ENCODE results near the gene MAP9. TPM values are rescaled to one million over a fixed set of nuclear protein-coding genes. Genes with fewer than 3 reads are reported as not detected.
"Not testable (repeated sequence)": the region's sequence is repeated elsewhere in the genome, so short reads cannot be mapped to it uniquely, and the experiment has no call there.

MAP9 gene
- total RNA-seq, 1 donor from 2014 or later, result 34.2 TPM

DNA sequence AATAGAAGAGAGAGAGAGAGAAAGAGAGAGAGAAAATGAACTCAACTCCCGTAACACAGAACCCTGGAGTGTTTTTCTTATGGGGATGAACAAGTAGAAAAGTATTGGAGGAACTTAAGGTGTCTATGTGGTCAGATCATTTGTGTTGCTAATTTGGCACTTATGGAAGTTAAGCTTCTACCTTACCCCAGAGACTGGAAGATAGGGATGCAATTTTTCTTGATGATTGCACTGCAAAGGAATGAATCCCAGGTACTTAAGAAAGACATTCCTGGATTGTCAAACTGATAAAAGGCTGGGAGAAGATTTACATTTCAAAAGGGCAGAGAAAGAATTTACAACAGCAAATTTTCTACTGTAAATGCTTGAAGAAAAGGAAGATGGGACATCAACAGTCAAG is 57.2 kb downstream of the MAP9 start:
- TF ChIP-seq, protein P1, sequence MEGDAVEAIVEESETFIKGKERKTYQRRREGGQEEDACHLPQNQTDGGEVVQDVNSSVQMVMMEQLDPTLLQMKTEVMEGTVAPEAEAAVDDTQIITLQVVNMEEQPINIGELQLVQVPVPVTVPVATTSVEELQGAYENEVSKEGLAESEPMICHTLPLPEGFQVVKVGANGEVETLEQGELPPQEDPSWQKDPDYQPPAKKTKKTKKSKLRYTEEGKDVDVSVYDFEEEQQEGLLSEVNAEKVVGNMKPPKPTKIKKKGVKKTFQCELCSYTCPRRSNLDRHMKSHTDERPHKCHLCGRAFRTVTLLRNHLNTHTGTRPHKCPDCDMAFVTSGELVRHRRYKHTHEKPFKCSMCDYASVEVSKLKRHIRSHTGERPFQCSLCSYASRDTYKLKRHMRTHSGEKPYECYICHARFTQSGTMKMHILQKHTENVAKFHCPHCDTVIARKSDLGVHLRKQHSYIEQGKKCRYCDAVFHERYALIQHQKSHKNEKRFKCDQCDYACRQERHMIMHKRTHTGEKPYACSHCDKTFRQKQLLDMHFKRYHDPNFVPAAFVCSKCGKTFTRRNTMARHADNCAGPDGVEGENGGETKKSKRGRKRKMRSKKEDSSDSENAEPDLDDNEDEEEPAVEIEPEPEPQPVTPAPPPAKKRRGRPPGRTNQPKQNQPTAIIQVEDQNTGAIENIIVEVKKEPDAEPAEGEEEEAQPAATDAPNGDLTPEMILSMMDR (IDR thresholded peaks at IDR 0.05; ENCODE audit: unreplicated experiment), result no peak
- H3K27me3 Mint-ChIP-seq, result no peaks in the 10 kb centered on the region
- H3K4me1 Mint-ChIP-seq (ENCODE audit: low read depth), result no peaks in the 10 kb centered on the region
- H3K9me3 Mint-ChIP-seq (ENCODE audit: low read depth), result peaks cover 1% of the 10 kb centered on the region
- H3K36me3 Mint-ChIP-seq (ENCODE audit: insufficient read depth), result no peaks in the 10 kb centered on the region
- DNase-seq (ENCODE audit: low spot score, unreplicated experiment), result no peak
- no peak overlapping the region for H3K4me3 Mint-ChIP-seq (ENCODE audit: low read depth)
- no peak overlapping the region for H3K27ac Mint-ChIP-seq

DNA sequence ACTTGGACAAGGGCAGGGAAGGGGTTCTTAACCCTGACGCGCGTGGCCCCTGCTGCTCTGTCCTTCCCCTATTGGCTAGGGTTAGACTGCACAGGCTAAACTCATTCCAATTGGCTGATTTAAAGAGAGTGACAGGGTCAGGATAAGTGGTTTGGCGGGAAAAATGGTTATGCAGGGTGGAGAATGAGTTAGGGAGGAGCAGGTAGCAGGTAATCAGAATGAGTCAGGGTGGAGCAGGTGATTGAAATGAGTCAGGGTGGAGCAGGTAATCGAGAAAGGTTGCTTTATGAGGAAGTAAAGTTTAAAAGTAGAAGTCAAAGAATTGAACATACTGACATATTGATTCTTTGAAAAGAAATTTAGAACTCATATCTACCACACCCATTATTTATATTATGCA is 64.7 kb downstream of the MAP9 start:
- H3K36me3 Mint-ChIP-seq (ENCODE audit: insufficient read depth); H3K27me3 Mint-ChIP-seq; H3K4me3 Mint-ChIP-seq (ENCODE audit: low read depth); DNase-seq (ENCODE audit: low spot score, unreplicated experiment); H3K27ac Mint-ChIP-seq; H3K4me1 Mint-ChIP-seq (ENCODE audit: low read depth); H3K9me3 Mint-ChIP-seq (ENCODE audit: low read depth): not testable (repeated sequence)

DNA sequence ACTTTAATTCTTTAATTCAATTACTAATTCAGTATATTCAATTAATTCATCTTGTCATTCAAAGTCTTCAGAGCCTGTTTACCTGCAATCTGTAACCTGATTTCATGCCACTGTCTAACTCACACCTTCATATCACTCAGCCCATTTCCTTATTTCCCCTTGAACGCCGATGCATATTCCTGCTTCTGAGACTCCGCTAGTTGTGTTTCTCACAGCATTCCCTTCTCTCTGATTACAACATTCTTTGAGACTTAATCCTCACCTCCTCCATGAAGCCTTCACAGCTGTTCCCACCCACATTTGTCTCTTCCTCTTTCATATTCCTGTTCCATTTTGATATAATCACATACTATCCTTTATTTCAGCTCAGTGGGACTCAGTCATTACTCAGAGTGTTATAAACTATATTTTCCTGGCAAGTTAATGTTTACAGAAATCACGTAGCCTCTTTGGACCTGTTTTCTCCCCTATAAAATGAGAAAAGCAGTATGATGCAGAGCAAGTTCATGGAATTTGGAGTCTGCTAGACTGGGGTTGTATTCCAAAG is 69.0 kb downstream of the MAP9 start:
- TF ChIP-seq, protein P1 (IDR thresholded peaks at IDR 0.05; ENCODE audit: unreplicated experiment), result no peak
- no peak overlapping the region for H3K4me3 Mint-ChIP-seq (ENCODE audit: low read depth)
- no peaks in the 10 kb centered on the region for H3K36me3 Mint-ChIP-seq (ENCODE audit: insufficient read depth)
- no peaks in the 10 kb centered on the region for H3K9me3 Mint-ChIP-seq (ENCODE audit: low read depth)
- DNase-seq (ENCODE audit: low spot score, unreplicated experiment), result no peak
- H3K4me1 Mint-ChIP-seq (ENCODE audit: low read depth), result no peaks in the 10 kb centered on the region
- no peaks in the 10 kb centered on the region for H3K27me3 Mint-ChIP-seq
- H3K27ac Mint-ChIP-seq, result no peak overlapping the region

- Mint-ChIP-seq H3K27me3 (no peaks in the 10 kb centered on the region), H3K36me3 (ENCODE audit: insufficient read depth) (no peaks in the 10 kb centered on the region), H3K9me3 (ENCODE audit: low read depth) (no peaks in the 10 kb centered on the region), H3K4me1 (ENCODE audit: low read depth) (no peaks in the 10 kb centered on the region), H3K4me3 (ENCODE audit: low read depth) (no peak overlapping the region), H3K27ac (no peak overlapping the region)
- TF ChIP-seq, protein P1 (IDR thresholded peaks at IDR 0.05; ENCODE audit: unreplicated experiment), result no peak
- no peak for DNase-seq (ENCODE audit: low spot score, unreplicated experiment)
Measured at GRCh38 chr4:155305619-155306018, 71.1 kb downstream of the MAP9 start.

- Mint-ChIP-seq H3K27me3 (no peaks in the 10 kb centered on the region), H3K4me1 (ENCODE audit: low read depth) (no peaks in the 10 kb centered on the region), H3K4me3 (ENCODE audit: low read depth) (no peak overlapping the region), H3K27ac (no peak overlapping the region), H3K9me3 (ENCODE audit: low read depth) (peaks cover 3% of the 10 kb centered on the region), H3K36me3 (ENCODE audit: insufficient read depth) (no peaks in the 10 kb centered on the region)
- TF ChIP-seq, protein P1 (IDR thresholded peaks at IDR 0.05; ENCODE audit: unreplicated experiment), result no peak
- DNase-seq (ENCODE audit: low spot score, unreplicated experiment), result no peak
Measured at GRCh38 chr4:155304375-155304774, 72.4 kb downstream of the MAP9 start.

GRCh38 chr4:155299103-155299502 is 77.7 kb downstream of the MAP9 start:
- Mint-ChIP-seq H3K9me3 (ENCODE audit: low read depth) (peaks cover 17% of the 10 kb centered on the region), H3K4me3 (ENCODE audit: low read depth) (no peak overlapping the region), H3K4me1 (ENCODE audit: low read depth) (no peaks in the 10 kb centered on the region), H3K27ac (no peak overlapping the region), H3K36me3 (ENCODE audit: insufficient read depth) (no peaks in the 10 kb centered on the region), H3K27me3 (no peaks in the 10 kb centered on the region)
- TF ChIP-seq, protein P1 (IDR thresholded peaks at IDR 0.05; ENCODE audit: unreplicated experiment), result no peak
- no peak for DNase-seq (ENCODE audit: low spot score, unreplicated experiment)

Measured in progenitor cell of endocrine pancreas (in vitro differentiated cells).